Immature natural killer cell (primary cell): ENCODE results near the gene CCNI. TPM values are rescaled to one million over a fixed set of nuclear protein-coding genes. Genes with fewer than 3 reads are reported as not detected.

Source experiments
- DNase-seq, 3 donors: peaks; one replicate each; pipeline ENCODE4 v3.0.0; 2022; ENCODE audit warnings: mixed read lengths in 1 of 3
- H3K27ac Mint-ChIP-seq, 6 donors: one replicate each; pipeline ENCODE4 v1.8.0; 2020; ENCODE audit warnings: mixed read lengths in 6 of 6, mild to moderate bottlenecking in 5 of 6, inconsistent platforms in 4 of 6, moderate library complexity in 3 of 6
- H3K27me3 Mint-ChIP-seq, 3 donors: one replicate each; pipeline ENCODE4 v1.8.0; 2020 to 2021; ENCODE audit warnings: low read depth in 3 of 3, mild to moderate bottlenecking in 3 of 3, mixed read lengths in 3 of 3, moderate library complexity in 3 of 3, inconsistent platforms in 1 of 3
- H3K36me3 Mint-ChIP-seq, 3 donors: one replicate each; pipeline ENCODE4 v1.8.0; 2020; ENCODE audit warnings: mixed read lengths in 3 of 3, inconsistent platforms in 2 of 3, mild to moderate bottlenecking in 2 of 3
- H3K4me1 Mint-ChIP-seq, 2 donors: one replicate each; pipeline ENCODE4 v1.8.0; 2020; ENCODE audit warnings: inconsistent platforms in 2 of 2, mild to moderate bottlenecking in 2 of 2, mixed read lengths in 2 of 2, moderate library complexity in 1 of 2
- H3K4me3 Mint-ChIP-seq, 5 donors: one replicate each; pipeline ENCODE4 v1.8.0; 2020; ENCODE audit warnings: mild to moderate bottlenecking in 5 of 5, mixed read lengths in 5 of 5, inconsistent platforms in 3 of 5, moderate library complexity in 3 of 5
- H3K9me3 Mint-ChIP-seq, 6 donors: one replicate each; pipeline ENCODE4 v1.8.0; 2020; ENCODE audit warnings: mild to moderate bottlenecking in 6 of 6, mixed read lengths in 6 of 6, inconsistent platforms in 4 of 6, moderate library complexity in 3 of 6
- polyA plus RNA-seq, 3 donors: library from polyadenylated mRNA; unstranded; fragments of 300-500 nt; fragmentation: Illumina TruSeq; gene quantifications; one replicate each; pipeline ENCODE4 v1.2.3, GENCODE V29; 2021

The CCNI gene
- polyA plus RNA-seq, 3 donors from 2014 or later = 223 to 256 (median 226) TPM

GRCh38 chr4:77002321-77003107 lies 73.3 kb downstream of the CCNI start:
- Mint-ChIP-seq H3K27ac (no peak overlapping the region), H3K4me3 (no peak overlapping the region), H3K27me3 (peaks cover 0 to 2% (median 1%) of the 10 kb centered on the region in 3 donors), H3K36me3 (peaks cover 20 to 56% (median 35%) of the 10 kb centered on the region in 3 donors), H3K9me3 (no peaks in the 10 kb centered on the region), H3K4me1 (peaks cover 8 to 9% of the 10 kb centered on the region in 2 donors)
- DNase-seq = no peak

- H3K36me3 Mint-ChIP-seq = peaks cover 19 to 60% (median 40%) of the 10 kb centered on the region in 3 donors
- no peak overlapping the region for H3K4me3 Mint-ChIP-seq
- no peaks in the 10 kb centered on the region for H3K9me3 Mint-ChIP-seq
- H3K27me3 Mint-ChIP-seq = peaks cover 0 to 2% (median 1%) of the 10 kb centered on the region in 3 donors
- H3K27ac Mint-ChIP-seq = no peak overlapping the region
- no peak for DNase-seq
- H3K4me1 Mint-ChIP-seq = peaks cover 2 to 3% of the 10 kb centered on the region in 2 donors
Observed at GRCh38 chr4:77001907-77002306, 73.9 kb downstream of the CCNI start.

GRCh38 chr4:76998251-76998901 lies 77.4 kb downstream of the CCNI start:
- Mint-ChIP-seq H3K27ac (no peak overlapping the region), H3K27me3 (peaks cover 0 to 2% (median 1%) of the 10 kb centered on the region in 3 donors), H3K4me3 (no peak overlapping the region), H3K9me3 (no peaks in the 10 kb centered on the region), H3K36me3 (peaks cover 17 to 55% (median 46%) of the 10 kb centered on the region in 3 donors), H3K4me1 (peaks cover 12 to 15% of the 10 kb centered on the region in 2 donors)
- DNase-seq = no peak

- Mint-ChIP-seq H3K36me3 (peaks cover 17 to 46% (median 42%) of the 10 kb centered on the region in 3 donors), H3K4me3 (no peak overlapping the region), H3K27ac (no peak overlapping the region), H3K9me3 (no peaks in the 10 kb centered on the region), H3K27me3 (peaks cover 0 to 4% (median 2%) of the 10 kb centered on the region in 3 donors), H3K4me1 (peaks cover 15 to 24% of the 10 kb centered on the region in 2 donors)
- DNase-seq = no peak
Observed at GRCh38 chr4:76997532-76997931, 78.3 kb downstream of the CCNI start.

Other genes starting within 250 kb of the CCNI start
- gene SOWAHB, start 177.8 kb downstream of the CCNI start, polyA plus RNA-seq = not detected
- gene SEPTIN11, start 126.2 kb downstream of the CCNI start, polyA plus RNA-seq = 10 to 100 TPM; 40.4 to 59.6 (median 57.5) TPM
- gene CCNG2, start 81.2 kb upstream of the CCNI start, polyA plus RNA-seq = 10 to 100 TPM; 10.4 to 14.8 (median 14.2) TPM